Smooth muscle cell of the brain vasculature (primary cell): ENCODE measurements around the gene POC1A.
"Not testable (repeated sequence)": the region's sequence is repeated elsewhere in the genome, so short reads cannot be mapped to it uniquely, and the experiment has no call there.

Experiments used
- DNase-seq: peaks from one replicate; pipeline ENCODE4 v3.0.0-alpha.2; 2012; ENCODE audit warnings: low read depth, low spot score

The POC1A gene

DNA sequence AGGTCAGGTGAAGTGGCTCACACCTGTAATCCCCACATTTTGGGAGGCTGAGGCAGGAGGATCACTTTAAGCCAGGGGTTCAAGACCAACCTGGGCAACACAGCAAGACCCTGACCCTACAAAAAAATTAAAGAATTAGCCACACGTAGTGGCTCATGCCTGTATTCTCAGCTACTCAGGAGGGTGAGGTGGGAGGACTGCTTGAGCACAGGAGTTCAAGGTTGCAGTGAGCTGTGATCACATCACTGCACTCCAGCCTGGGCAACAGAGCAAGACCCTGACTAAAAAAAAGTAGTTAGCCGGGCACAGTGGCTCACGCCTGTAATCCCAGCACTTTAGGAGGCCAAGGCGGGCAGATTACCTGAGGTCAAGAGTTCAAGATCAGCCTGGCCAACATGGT lies 2.2 kb downstream of the POC1A start:
- DNase-seq = not testable (repeated sequence)

DNA sequence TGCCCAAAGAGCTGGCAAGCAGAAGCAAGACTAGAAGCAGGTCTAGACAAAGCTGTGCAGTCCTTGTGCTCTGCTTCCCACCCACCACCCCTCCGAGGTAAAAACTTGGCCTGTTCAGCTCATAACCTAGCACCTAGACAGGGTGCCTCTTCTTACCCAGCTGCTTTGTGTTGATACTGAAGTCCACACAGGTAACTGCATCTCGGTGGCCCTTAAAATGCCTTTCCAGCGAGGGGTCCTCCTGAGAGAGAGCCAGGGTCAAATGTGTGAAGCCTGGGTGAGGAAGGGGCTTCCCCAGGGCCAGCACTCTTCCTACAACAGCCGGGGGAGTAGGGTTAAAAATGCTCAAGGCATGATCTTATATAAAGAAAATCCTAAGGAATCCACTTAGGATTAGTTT lies 3.4 kb downstream of the POC1A start:
- DNase-seq = no peak

DNA sequence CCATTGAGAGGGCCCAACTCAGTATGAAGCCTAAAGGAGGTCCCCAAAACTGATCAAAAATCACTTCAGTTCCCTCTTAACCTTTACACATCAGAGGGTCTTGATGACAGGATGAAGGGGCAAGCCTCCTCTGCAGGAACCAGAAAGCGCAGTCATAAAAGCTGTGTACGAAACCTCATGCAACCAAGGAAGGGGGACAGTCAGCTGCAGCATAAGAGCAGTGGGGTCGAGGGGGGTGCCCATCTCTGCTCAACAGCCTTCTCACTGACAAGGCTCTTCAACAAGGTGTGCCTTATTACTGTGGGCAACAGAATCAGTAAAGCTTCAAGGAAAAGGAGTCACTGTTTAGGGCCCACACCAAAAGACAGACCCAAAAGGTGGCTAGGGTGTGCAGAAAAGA lies 3.9 kb downstream of the POC1A start:
- no peak for DNase-seq

DNA sequence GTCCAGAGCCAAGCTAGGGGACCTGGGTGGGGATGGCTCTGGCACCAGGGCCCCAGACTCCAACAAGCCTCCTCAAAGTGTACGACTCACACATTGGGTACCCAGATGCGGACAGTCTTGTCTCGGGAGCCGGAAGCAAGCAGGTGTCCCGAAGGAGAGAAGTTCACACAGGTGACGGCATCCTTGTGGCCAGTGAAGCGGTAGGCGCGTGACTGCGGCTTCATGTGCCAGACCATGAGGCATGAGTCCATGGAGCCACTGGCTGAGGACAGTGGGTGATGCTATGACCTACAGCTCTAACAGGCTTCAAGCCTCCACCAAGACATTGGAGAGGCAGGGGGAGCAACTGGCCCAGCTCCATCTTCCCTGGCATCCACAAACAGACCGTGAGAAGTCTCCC lies 4.5 kb downstream of the POC1A start:
- DNase-seq = no peak

DNA sequence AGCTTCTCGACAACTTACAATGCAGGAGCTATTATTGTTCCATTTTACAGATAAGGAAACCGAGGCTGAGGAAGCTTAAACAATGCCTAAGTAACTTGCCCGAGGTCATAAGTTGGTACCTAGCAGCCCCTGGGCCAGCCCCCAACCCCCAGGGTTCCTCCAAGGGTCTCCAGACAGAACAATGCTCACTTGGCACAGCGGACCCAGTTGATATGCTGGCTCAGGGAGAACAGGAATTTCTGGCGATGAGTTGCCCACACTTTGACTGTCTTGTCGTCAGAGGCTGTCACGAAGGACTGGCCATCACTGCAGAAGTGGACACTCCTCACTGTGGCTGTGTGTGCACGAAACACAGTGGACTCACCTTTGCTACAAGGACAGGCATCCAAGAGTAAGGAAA lies 5.2 kb downstream of the POC1A start:
- DNase-seq = no peak

DNA sequence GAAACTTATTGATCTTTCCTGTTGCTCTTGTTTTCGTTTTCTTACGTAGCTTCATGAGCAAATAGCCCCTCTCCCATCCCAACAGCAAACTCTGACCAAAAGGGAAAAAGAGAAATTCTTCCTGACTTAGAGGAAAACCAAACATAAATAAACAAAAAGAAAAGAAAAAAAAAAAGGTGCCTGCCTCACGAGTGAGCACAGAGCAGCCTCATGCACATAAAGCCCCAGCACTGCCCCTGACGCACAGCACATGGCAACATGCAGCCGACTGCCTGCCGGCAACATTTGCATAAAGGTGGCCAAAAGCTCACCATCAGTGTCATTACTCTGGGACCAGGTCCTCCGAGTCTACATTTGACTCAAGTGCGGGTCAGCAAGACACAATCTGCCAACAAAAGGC lies 6.4 kb downstream of the POC1A start:
- DNase-seq = no peak

DNA sequence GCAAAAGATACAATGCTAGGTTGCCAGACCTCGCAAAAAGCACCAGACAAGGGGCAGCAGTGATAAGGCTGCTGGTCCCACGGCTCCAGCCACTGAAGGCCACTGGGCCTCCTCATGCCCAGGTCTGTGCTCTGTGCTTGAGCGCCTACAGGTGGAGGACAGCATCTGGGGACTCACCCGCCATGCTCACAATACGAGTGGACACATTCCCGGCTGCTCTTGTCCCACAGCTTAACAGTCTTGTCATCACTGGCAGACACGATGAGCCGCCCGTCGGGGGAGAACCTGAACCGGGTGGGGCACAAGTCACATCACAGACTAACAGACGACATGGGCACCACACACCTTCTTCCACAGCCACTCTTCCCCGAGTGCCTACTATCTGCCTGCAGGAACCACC lies 7.4 kb downstream of the POC1A start:
- DNase-seq = no peak

DNA sequence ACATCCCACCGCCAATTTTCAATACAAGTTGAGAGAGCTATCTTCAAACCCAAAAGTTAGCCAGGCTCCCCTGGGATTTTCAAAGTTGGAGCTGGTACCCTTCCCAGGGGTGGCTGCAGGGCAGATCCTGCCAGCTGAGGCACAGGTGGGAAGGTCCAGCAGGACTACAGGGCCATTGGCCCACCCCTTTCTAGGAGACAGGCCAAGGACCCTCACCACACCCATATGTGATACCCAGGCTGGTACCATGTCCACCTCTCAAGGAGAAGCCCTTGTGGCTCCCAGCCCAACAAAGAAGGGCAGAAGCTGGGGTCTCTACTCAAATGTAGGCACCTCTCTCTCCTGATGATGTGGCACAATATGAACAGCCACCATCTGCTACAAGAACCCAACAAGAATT lies 8.0 kb downstream of the POC1A start:
- no peak for DNase-seq

DNA sequence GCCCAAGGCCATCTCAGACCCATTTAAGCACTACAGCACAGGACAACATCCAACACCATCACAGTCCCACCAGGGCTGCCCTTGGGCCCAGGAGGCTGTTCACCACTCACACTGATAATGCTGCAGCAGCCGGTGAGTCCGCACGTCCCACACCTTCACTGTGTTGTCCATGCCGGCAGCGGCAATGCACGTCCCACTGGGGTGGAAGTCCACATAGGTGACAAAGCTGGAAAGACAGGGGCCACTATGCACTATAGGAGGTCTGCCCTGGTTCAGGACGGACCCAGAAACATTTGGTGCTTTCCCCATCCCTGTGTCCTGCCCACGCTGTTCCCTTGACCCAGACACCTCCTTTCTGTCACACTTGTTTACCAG lies 8.5 kb downstream of the POC1A start:
- no peak for DNase-seq

DNA sequence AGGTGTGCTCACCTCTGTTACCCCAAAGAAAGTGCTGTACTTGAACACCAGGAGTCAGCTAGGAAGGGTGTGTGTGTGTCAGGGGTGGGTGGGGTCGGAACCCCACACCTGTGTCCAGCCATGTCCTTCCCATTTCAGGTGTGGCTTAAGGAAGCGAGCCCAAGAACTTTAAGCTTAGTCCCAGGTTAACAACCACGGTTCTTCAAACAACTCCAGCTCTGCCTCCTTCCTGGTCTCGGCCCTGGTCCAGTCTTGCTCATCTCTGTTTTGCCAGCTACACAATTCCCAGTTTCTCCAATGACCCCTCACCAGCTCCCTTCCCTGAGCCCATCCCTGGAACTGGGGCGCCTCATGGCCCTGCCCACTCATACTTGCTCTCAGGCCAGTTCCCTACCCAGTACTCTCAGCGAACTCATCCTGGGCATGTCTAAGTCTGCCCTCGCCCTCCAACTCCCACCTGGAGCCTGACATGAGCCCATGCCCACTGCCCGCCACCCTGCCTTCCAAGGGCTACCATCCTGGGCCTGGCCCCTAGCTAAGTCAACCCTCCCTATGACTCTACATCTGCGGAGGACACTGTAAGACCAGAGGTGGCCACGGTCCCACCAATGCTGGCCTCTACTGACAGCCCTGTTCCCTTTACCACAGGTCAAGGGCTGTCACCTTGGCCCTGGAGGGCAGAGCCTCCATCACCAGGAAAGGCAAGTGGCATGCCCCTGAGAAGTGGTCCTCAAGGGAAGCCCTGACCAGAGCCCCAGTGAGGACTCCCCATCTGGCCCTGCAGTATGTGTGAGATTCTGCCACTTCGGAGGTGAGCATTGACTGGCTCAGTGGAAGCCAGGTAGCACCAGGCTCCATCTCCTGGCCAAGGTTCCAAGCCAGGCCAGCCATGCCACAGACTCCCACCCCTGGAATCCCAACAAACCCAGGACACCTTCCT lies 9.2 kb downstream of the POC1A start:
- no peak for DNase-seq

DNA sequence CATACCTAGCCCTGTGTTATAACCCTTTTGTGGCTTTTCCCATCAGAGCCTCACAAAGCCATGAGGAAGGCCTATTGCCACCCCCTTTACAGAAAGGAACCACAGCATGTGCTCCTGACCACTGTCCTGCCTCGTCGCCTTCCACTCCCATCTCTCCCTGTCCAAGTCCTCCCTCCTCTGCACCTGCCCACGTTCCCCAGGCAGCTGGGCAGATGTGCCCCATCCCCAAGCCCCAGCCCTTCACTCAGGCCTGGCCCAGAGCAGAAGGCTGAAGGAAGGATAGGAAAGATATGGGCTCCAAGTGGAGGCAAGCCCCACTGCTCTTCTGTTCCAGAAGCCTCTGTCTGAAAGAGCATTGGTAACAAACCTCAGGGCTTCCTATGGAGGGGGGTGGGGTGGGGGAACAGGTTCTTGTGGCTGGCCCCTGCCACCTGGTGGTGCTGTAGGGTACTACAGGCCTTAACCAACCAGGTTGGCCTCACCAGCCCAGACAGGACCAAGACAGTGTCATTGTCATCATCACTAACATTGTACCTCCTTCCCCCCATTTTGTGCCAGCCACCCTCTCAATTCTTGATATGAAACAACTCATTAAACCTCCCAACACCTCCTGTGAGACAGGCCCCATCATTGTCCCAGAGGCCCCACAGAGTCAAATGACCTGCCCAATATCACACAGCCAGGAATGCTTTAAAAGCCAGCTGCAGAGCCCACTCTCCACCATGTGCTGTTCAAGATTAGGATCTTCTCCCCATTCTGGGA lies 10.0 kb downstream of the POC1A start:
- DNase-seq = peak; percentile 39

DNA sequence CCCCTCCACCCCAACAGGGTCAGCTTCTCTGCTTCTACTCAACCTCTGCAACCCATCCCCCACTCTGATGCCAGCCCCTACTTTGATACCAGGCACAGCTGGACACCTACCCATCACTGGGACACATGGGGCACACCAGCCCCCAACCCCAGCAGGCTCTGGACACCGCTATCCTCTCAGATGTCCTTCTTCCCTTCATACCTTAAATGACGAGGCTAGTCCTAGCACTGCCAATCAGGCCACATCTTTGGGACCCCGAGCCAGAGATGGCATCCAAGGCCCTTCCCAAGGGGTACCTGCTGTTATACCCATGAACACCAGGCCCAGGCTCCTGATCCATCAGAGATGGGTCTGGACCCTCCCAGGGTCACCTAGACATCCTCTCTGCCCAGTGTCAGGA lies 10.6 kb downstream of the POC1A start:
- DNase-seq = no peak

DNA sequence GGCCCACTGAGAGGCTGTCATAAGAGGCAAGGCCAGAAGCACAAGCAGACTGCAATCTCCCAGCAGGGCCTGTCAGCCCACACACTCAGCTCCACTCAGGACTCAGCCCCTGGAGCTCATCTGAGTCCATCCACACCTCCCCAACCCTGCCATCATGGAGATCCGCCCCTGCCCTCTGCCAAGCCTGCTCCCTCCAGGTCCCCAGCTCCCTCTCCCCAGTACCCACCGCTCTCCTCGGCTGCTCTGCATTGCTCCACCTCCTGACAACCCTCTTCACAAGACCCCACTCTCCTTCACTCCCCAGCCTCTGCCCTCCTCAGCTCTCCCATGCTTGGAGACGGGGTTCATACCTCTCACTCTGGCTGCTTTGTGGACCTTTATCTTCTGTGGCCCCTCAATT lies 11.1 kb downstream of the POC1A start:
- no peak for DNase-seq

DNA sequence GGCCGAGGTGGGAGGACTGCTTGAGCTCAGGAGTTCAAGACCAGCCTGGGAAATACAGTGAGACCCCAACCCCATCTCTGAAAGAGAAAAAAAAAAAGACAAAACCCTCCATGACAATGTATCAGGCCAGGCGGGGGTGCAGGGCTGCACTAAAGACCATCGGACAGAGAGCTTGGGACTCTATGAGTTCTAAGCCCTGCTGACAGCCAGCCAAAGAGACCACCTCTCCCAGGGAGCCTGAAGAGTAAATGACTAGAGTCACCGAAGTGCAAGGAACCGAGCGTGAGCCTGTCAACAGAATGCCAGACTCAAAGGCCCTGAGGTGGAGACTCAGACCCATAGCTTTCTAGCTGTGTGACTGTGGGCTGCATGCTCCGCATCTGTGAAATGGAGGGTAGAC lies 12.5 kb downstream of the POC1A start:
- DNase-seq = no peak

DNA sequence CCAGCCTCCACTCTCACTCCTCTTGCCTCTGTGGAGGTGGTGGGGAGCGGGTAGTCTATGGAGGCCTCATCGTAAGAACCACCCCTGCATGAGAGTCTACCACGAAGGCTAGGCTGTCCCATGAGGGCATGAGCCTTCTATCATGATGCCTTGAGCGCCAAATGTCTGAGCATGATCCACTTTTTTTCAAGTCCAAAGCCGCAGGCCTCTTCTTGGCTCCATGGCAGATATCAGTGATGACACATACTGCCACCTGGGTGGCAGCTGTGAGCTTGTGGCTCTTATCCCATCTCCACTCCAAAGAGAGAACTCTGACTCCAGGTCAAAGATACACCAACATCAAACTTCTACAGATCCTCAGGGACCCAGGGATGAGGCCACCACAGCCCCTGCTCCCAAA lies 13.5 kb downstream of the POC1A start:
- DNase-seq = no peak

DNA sequence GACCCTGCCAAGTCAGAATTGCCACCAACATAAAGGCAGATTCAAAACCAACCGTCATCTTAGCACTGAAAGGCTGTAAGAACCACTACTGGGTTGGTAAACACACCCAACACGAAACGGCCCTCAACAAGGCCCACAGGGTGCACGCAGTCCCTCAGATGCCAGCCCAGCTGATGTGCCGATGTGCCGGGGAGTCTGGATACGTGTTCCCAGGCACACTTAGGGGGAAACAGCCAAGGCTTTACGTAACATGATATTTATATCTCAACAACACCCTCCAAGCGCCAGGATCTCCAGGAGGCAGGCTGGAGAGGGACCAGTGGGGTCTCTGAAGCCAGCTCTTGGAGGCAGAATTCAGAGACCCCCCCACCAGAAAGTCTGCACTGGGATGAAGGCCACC lies 14.2 kb downstream of the POC1A start:
- no peak for DNase-seq

DNA sequence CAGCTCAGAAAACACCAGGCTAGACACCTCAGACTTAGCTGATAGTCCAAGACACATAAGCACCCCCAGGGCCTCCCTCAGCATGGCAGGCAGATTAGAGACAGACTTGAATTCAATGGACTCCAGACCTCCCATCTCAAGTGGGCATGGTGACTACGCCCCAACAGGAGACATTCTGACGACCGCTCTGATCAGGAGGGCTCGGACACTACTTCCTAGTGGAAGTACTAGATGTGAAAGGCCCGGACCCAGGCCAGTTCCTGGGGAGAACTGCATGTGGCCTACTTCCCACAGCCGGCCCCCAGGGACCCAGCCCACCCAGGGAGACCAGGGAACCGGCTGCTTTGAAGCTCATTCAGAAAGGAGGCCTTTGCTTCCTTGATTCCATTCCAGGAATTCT lies 16.9 kb downstream of the POC1A start:
- DNase-seq = no peak

DNA sequence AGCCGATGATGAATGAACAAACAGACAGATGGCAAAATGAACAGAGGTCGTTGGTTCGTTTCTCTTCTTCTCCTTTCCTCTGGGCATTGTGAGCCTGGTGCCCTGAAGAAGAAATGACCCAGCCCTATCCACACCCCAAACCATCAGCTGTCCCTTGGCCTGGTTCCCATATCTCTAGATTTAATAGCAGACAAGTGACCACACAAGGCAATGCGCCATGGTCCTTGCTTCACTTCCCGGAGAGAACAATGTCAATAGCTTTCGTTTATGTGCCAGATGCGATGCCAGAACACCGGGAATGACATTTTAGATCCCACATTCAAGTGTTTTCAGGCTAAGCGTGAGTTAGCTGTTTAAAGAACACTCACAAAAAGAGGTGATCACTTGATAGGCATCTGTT lies 17.7 kb downstream of the POC1A start:
- DNase-seq = no peak

DNA sequence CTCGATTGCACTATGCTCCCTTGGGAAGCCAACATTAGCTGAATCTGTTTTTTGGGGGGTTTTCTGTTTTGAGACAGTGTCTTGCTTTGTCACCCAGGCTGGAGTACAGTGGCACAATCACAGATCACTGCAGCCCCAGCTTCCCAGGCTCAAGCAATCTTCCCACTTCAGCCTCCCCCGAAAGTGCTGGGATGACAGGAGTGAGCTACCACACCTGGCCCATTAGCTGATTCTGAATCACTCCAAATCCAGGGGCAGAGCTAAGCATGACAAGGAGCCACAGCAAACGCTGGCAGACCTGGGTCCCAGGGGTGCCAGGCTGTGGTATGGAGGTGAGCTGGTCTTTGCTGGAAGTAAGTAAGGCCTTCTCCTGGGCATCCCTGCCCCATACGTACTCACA lies 18.9 kb downstream of the POC1A start:
- DNase-seq = no peak

DNA sequence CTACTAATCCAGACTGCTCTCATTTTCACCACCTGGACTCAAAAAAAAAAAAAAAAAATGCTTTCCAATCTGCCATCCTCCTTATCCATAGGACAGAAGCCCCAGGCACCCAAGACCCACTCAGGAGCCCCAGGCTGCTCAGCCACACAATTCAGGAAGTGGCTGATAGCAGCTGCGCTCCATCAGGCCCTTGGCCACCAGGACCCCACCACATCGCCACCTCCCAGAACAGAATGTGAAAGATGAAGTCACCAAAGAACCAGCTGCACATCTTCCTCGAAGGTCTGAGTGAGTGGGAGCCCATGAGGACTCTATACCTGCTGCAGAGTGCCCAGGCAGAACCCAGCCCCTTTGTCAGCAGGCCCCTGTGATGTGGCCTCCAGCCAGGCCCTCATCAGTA lies 19.5 kb downstream of the POC1A start:
- no peak for DNase-seq

DNA sequence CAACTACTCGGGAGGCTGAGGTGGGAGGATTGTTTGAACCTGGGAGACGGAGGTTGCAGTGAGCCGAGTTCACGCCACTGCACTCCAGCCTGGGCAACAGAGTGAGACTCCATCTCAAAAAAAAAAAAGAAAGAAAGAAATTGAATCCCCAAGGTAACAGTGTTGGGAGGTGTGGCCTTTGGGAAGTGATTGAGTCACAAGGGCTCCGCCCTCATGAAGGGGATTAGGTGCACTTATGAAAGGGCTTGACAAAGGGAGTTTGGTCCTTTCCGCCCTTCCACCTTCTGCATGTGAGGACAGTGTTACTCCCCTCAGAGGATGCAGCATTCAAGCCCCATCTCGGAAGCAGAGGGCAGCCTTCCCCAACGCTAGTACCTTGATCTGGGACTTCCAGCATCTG lies 21.3 kb downstream of the POC1A start:
- DNase-seq = no peak

DNA sequence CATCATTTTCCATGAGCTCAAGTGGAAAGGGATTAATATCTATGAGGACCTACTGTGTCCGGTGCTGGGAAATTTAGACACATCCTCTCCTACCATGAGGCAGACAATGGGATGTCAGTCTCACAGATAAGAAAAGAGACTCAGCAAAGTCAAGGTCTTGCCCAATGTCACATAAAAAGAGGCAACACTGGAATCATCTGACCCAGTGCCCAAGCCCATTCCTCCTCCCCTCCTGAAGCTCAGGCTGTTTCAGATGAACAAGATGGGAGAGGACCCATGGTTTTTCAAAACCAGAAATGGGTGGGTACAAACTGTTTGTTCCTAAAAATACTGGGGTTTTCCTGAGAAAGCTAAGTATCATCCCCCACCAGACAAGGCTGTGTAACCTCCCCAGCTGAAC lies 22.2 kb downstream of the POC1A start:
- no peak for DNase-seq

DNA sequence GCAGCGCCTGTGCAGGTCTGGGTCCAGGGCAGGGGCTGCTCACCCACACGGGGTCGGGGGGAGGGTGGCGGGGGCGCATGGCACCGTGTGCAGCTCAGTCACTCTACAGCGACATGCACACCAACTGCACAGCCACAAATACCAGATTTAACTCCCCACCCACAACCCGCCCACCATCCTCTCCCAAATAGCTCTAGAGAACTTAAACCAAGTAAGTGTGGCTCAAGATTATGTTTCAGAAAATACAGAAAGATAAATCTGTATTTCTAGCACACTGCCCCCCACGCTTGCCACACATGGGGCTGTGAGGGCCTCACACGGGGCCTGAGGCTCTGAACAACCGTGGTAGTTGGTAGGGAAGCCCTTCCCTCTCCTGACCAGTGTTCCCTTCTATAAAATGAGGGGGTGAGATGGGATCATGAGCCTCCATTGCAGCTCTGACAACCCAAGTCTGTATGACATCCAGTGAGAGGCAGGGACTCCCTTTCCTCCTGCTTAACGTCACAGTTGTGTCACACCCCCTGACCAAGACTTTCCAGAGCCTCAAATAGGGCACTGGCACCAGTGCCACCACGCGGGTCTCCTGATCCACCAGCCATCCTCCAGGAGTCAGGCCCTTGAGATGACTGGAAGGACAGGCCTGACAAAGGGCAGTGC lies 23.1 kb downstream of the POC1A start:
- no peak for DNase-seq
